ENCODE results near the gene VRK2.
"Not testable (repeated sequence)": the region's sequence is repeated elsewhere in the genome, so short reads cannot be mapped to it uniquely, and the experiment has no call there.

VRK2 gene

GRCh38 chr2:58073751-58074150 is 27.1 kb downstream of the VRK2 start:
- no peak overlapping the region for H3K4me3 ChIP-seq (IDR thresholded peaks at IDR 0.05; ENCODE audit: insufficient read depth, low read depth, low read length)
- no peak overlapping the region for H2AFZ ChIP-seq (ENCODE audit: low read depth)
- H3K36me3 ChIP-seq (ENCODE audit: insufficient read depth): no peaks in the 10 kb centered on the region
- H3K27ac ChIP-seq: no peak overlapping the region
- no peaks in the 10 kb centered on the region for H4K20me1 ChIP-seq (ENCODE audit: insufficient read depth)
- H3K9ac ChIP-seq: no peak overlapping the region
- no peak for TF ChIP-seq CTCF (conservative IDR thresholded peaks at IDR 0.05; ENCODE audit: low read depth, low read length)
- H3K4me2 ChIP-seq: no peak overlapping the region
- H3K79me2 ChIP-seq (ENCODE audit: insufficient read depth, low read depth): peaks cover 10% of the 10 kb centered on the region
- peaks cover 37% of the 10 kb centered on the region for H3K4me1 ChIP-seq (ENCODE audit: low read depth, poor library complexity, severe bottlenecking)
- no peaks in the 10 kb centered on the region for H3K27me3 ChIP-seq (ENCODE audit: insufficient read depth, low read depth)

- H2AFZ ChIP-seq (ENCODE audit: low read depth): no peak overlapping the region
- no peak overlapping the region for H3K4me2 ChIP-seq
- no peak overlapping the region for H3K4me3 ChIP-seq (IDR thresholded peaks at IDR 0.05; ENCODE audit: insufficient read depth, low read depth, low read length)
- H4K20me1 ChIP-seq (ENCODE audit: insufficient read depth): no peaks in the 10 kb centered on the region; the same call in 1 of the 2 replicates
- no peak for TF ChIP-seq CTCF (conservative IDR thresholded peaks at IDR 0.05; ENCODE audit: low read depth, low read length)
- no peaks in the 10 kb centered on the region for H3K79me2 ChIP-seq (ENCODE audit: insufficient read depth, low read depth)
- no peaks in the 10 kb centered on the region; the same call in 1 of the 2 replicates for H3K36me3 ChIP-seq (ENCODE audit: insufficient read depth)
- no peaks in the 10 kb centered on the region for H3K4me1 ChIP-seq (ENCODE audit: low read depth, poor library complexity, severe bottlenecking)
- H3K27me3 ChIP-seq (ENCODE audit: insufficient read depth, low read depth): no peaks in the 10 kb centered on the region
- H3K27ac ChIP-seq: no peak overlapping the region
- no peak overlapping the region for H3K9ac ChIP-seq
Observed at GRCh38 chr2:58081000-58081399, 34.4 kb downstream of the VRK2 start.

- Histone ChIP-seq H3K4me2 (no peak overlapping the region), H2AFZ (ENCODE audit: low read depth) (no peak overlapping the region), H3K79me2 (ENCODE audit: insufficient read depth, low read depth) (no peaks in the 10 kb centered on the region), H3K4me3 (IDR thresholded peaks at IDR 0.05; ENCODE audit: insufficient read depth, low read depth, low read length) (no peak overlapping the region), H3K9ac (no peak overlapping the region), H3K4me1 (ENCODE audit: low read depth, poor library complexity, severe bottlenecking) (no peaks in the 10 kb centered on the region), H3K27ac (no peak overlapping the region), H3K27me3 (ENCODE audit: insufficient read depth, low read depth) (no peaks in the 10 kb centered on the region), H4K20me1 (ENCODE audit: insufficient read depth) (no peaks in the 10 kb centered on the region), H3K36me3 (ENCODE audit: insufficient read depth) (peaks cover 5% of the 10 kb centered on the region; the same call in 1 of the 2 replicates)
- TF ChIP-seq CTCF (conservative IDR thresholded peaks at IDR 0.05; ENCODE audit: low read depth, low read length): no peak
Observed at GRCh38 chr2:58089081-58089480, 42.5 kb downstream of the VRK2 start.

- not testable (repeated sequence) for H3K27ac ChIP-seq; H4K20me1 ChIP-seq (ENCODE audit: insufficient read depth); H3K4me1 ChIP-seq (ENCODE audit: low read depth, poor library complexity, severe bottlenecking); H3K27me3 ChIP-seq (ENCODE audit: insufficient read depth, low read depth); H3K9ac ChIP-seq; H3K79me2 ChIP-seq (ENCODE audit: insufficient read depth, low read depth); H3K4me2 ChIP-seq; H2AFZ ChIP-seq (ENCODE audit: low read depth); H3K4me3 ChIP-seq (IDR thresholded peaks at IDR 0.05; ENCODE audit: insufficient read depth, low read depth, low read length); H3K36me3 ChIP-seq (ENCODE audit: insufficient read depth)
Observed at GRCh38 chr2:58092772-58093171, 46.2 kb downstream of the VRK2 start.

GRCh38 chr2:58097025-58097424 is 50.4 kb downstream of the VRK2 start:
- no peaks in the 10 kb centered on the region for H3K27me3 ChIP-seq (ENCODE audit: insufficient read depth, low read depth)
- no peak for TF ChIP-seq CTCF (conservative IDR thresholded peaks at IDR 0.05; ENCODE audit: low read depth, low read length)
- no peak overlapping the region for H3K4me2 ChIP-seq
- no peak overlapping the region for H3K9ac ChIP-seq
- no peak overlapping the region for H2AFZ ChIP-seq (ENCODE audit: low read depth)
- H3K79me2 ChIP-seq (ENCODE audit: insufficient read depth, low read depth): no peaks in the 10 kb centered on the region
- H3K27ac ChIP-seq: no peak overlapping the region
- H4K20me1 ChIP-seq (ENCODE audit: insufficient read depth): no peaks in the 10 kb centered on the region
- H3K4me3 ChIP-seq (IDR thresholded peaks at IDR 0.05; ENCODE audit: insufficient read depth, low read depth, low read length): no peak overlapping the region
- H3K4me1 ChIP-seq (ENCODE audit: low read depth, poor library complexity, severe bottlenecking): no peaks in the 10 kb centered on the region
- H3K36me3 ChIP-seq (ENCODE audit: insufficient read depth): 0 out of 2 replicates have a peak, but pooled peaks cover 2% of the 10 kb centered on the region
